IMR-90 (cell line): Measurements from ENCODE around the gene NOBOX. TPM values are rescaled to one million over a fixed set of nuclear protein-coding genes. Genes with fewer than 3 reads are reported as not detected.

Experiments
- ATAC-seq: fragments of 200-7000 bp; cut with Tn5 transposase; 2 replicates; pipeline ENCODE4 v1.9.1; 2020; ENCODE audit warnings: low read depth, mild to moderate bottlenecking, moderate library complexity
- Bru-seq: library from RNA; stranded (reverse); fragments of 400-500 nt; gene quantifications from one replicate; lab custom pipeline; 2021; lab: Mats Ljungman, UMichigan
- BruChase-seq, 2 experiments: library from RNA; stranded (reverse); fragments of 400-500 nt; gene quantifications; one replicate each; lab custom pipeline; 2021; lab: Mats Ljungman, UMichigan
- BruUV-seq: library from RNA; stranded (reverse); fragments of 400-500 nt; replicated peaks from 2 replicates; lab custom pipeline; 2021; lab: Mats Ljungman, UMichigan
- CTCF ChIA-PET: fragments of 300-600 bp; formaldehyde crosslinking; extraction: SDS; loops from one replicate; lab custom pipeline; 2021; ENCODE audit warnings: antibody characterized with exemption; lab: Yijun Ruan, JAX
- POLR2A ChIA-PET: fragments of 300-600 bp; sonication (Branson Sonifier 250); formaldehyde crosslinking; loops from one replicate; lab custom pipeline; 2022; ENCODE audit warnings: antibody characterized with exemption; ENCODE audit not compliant: unreplicated experiment; lab: Charles Lee
- DNase-seq: peaks from one replicate; pipeline ENCODE4 v3.0.0; 2013
- H2AFZ ChIP-seq: replicated peaks from 2 replicates; pipeline ENCODE3; 2013; ENCODE audit warnings: low read length, mild to moderate bottlenecking; ENCODE audit not compliant: poor library complexity
- H2AK5ac ChIP-seq: 2 replicates; pipeline ENCODE4 v1.6.1; 2013; ENCODE audit warnings: low read depth, low read length, inconsistent platforms
- H2AK9ac ChIP-seq: replicated peaks from 2 replicates; pipeline ENCODE3; 2013; ENCODE audit warnings: mild to moderate bottlenecking, low read depth, low read length, moderate library complexity; ENCODE audit not compliant: poor library complexity
- H2BK120ac ChIP-seq: 2 replicates; pipeline ENCODE4 v1.6.1; 2013; ENCODE audit warnings: low read depth, low read length, inconsistent platforms
- H2BK15ac ChIP-seq: 3 replicates; pipeline ENCODE4 v1.6.1; 2013; ENCODE audit warnings: low read depth, low read length, inconsistent platforms
- H2BK20ac ChIP-seq: 2 replicates; pipeline ENCODE4 v1.6.1; 2013; ENCODE audit warnings: low read depth, mild to moderate bottlenecking, inconsistent platforms, low read length, moderate library complexity
- H2BK5ac ChIP-seq: 2 replicates; pipeline ENCODE4 v1.6.1; 2013; ENCODE audit warnings: mild to moderate bottlenecking, low read depth, low read length, inconsistent platforms; ENCODE audit not compliant: poor library complexity, severe bottlenecking
- H3K14ac ChIP-seq: replicated peaks from 2 replicates; pipeline ENCODE4 v1.6.1; 2013; ENCODE audit warnings: low read depth, low read length, inconsistent platforms
- H3K18ac ChIP-seq: 2 replicates; pipeline ENCODE4 v1.6.1; 2013; ENCODE audit warnings: low read depth, low read length, control low read depth
- H3K23ac ChIP-seq: 2 replicates; pipeline ENCODE4 v1.6.1; 2013; ENCODE audit warnings: low read depth, low read length, inconsistent platforms
- H3K27ac ChIP-seq: 2 replicates; pipeline ENCODE4 v1.5.1; 2013; ENCODE audit warnings: mild to moderate bottlenecking, control low read depth, low read length; ENCODE audit not compliant: insufficient read depth
- H3K27me3 ChIP-seq: 2 replicates; pipeline ENCODE4 v1.6.1; 2013; ENCODE audit warnings: low read length; ENCODE audit not compliant: control insufficient read depth, insufficient read depth
- H3K36me3 ChIP-seq: 2 replicates; pipeline ENCODE4 v1.6.1; 2013; ENCODE audit warnings: low read length, mixed read lengths; ENCODE audit not compliant: control insufficient read depth, insufficient read depth
- H3K4ac ChIP-seq: 2 replicates; pipeline ENCODE4 v1.6.1; 2013; ENCODE audit warnings: low read depth, low read length, inconsistent platforms
- H3K4me1 ChIP-seq: 2 replicates; pipeline ENCODE4 v1.6.1; 2013; ENCODE audit warnings: low read length, mixed read lengths; ENCODE audit not compliant: control insufficient read depth, insufficient read depth
- H3K4me2 ChIP-seq: 2 replicates; pipeline ENCODE4 v1.6.1; 2013; ENCODE audit warnings: low read depth, mild to moderate bottlenecking, control low read depth, low read length, moderate library complexity
- H3K4me3 ChIP-seq: 2 replicates; pipeline ENCODE4 v1.5.1; 2013; ENCODE audit warnings: low read depth, mild to moderate bottlenecking, control low read depth, low read length, moderate library complexity; ENCODE audit not compliant: insufficient read depth
- H3K56ac ChIP-seq: 2 replicates; pipeline ENCODE4 v1.6.1; 2013; ENCODE audit warnings: low read length, inconsistent platforms; ENCODE audit not compliant: insufficient read depth; ENCODE audit errors: extremely low read depth
- H3K79me1 ChIP-seq, 2 experiments: 2 replicates each; pipeline ENCODE4 v1.6.1; 2013; ENCODE audit warnings: low read length in 2 of 2, inconsistent platforms in 1 of 2, low read depth in 1 of 2
- H3K9ac ChIP-seq: 2 replicates; pipeline ENCODE4 v1.6.1; 2013; ENCODE audit warnings: low read depth, low read length, control low read depth
- H3K9me1 ChIP-seq: 2 replicates; pipeline ENCODE4 v1.6.1; 2013; ENCODE audit warnings: low read length, inconsistent platforms; ENCODE audit not compliant: insufficient read depth
- H3K9me3 ChIP-seq: 2 replicates; pipeline ENCODE4 v1.6.1; 2013; ENCODE audit warnings: low read length; ENCODE audit not compliant: control insufficient read depth, insufficient read depth
- H4K20me1 ChIP-seq: 2 replicates; pipeline ENCODE4 v1.6.1; 2013; ENCODE audit warnings: low read length, inconsistent platforms; ENCODE audit not compliant: insufficient read depth
- H4K5ac ChIP-seq: 2 replicates; pipeline ENCODE4 v1.6.1; 2013; ENCODE audit warnings: mild to moderate bottlenecking, low read depth, low read length, control low read depth
- H4K8ac ChIP-seq, 2 experiments: 2 replicates each; pipeline ENCODE4 v1.6.1; 2013; ENCODE audit warnings: low read depth in 2 of 2, low read length in 2 of 2, control low read depth in 1 of 2, inconsistent platforms in 1 of 2
- H4K91ac ChIP-seq: 2 replicates; pipeline ENCODE4 v1.6.1; 2013; ENCODE audit warnings: low read depth, low read length, inconsistent platforms; ENCODE audit not compliant: insufficient read depth
- BHLHE40 ChIP-seq: fragments of 150-350 bp; IDR thresholded peaks from 2 replicates; pipeline ENCODE4 v1.6.1; 2016; ENCODE audit warnings: mild to moderate bottlenecking, low read depth, low read length
- MAFK ChIP-seq: IDR thresholded peaks from 2 replicates; pipeline ENCODE4 v1.6.1; 2012; ENCODE audit warnings: low read depth, low read length, improper control_type of control experiment
- POLR2A ChIP-seq: IDR thresholded peaks from 2 replicates; pipeline ENCODE4 v1.6.1; 2012; ENCODE audit warnings: mild to moderate bottlenecking, low read depth, low read length
- RAD21 ChIP-seq: IDR thresholded peaks from 2 replicates; pipeline ENCODE4 v1.6.1; 2012; ENCODE audit warnings: low read length, improper control_type of control experiment
- WGBS, 2 experiments: methylation state at CpG; one replicate each; pipeline versions ENCODE4 v1.1.5 to v1.1.7; 2013; ENCODE audit warnings: missing lambda C conversion rate in 2 of 2; ENCODE audit not compliant: insufficient read length in 1 of 2; ENCODE audit errors: extremely low coverage in 2 of 2; 5-methylcytosine and 5-hydroxymethylcytosine counted together
- dilution Hi-C: fragments of 300-500 bp; cut with HindIII; formaldehyde crosslinking; loops from one replicate; pipeline ENCODE4 v1.14.3; 2018; ENCODE audit warnings: low sequenced_read_pairs; ENCODE audit not compliant: unreplicated experiment
- in situ Hi-C: fragments of 300-500 bp; cut with MboI; formaldehyde crosslinking; loops from 3 replicates; pipeline ENCODE4 v1.14.3; 2019; ENCODE audit warnings: low sequenced_read_pairs, inconsistent platforms, mixed read lengths
- intact Hi-C: fragments of 100-400 bp; cut with micrococcal nuclease; formaldehyde crosslinking; loops from 2 replicates; pipeline ENCODE4 v1.10.0; 2022
- long read RNA-seq: library from polyadenylated mRNA; unstranded; transcript quantifications from one replicate; pipeline ENCODE4 v2.0.0, GENCODE V29; 2021; ENCODE audit not compliant: unreplicated experiment
- polyA plus RNA-seq, 3 experiments: library from polyadenylated mRNA; depleted of rRNA; stranded (reverse); fragments of >200 nt; gene quantifications; 2 replicates each; pipeline ENCODE4 v1.2.3, GENCODE V29; 2012; ENCODE audit warnings: low replicate concordance in 1 of 3
- total RNA-seq: library from RNA; depleted of rRNA; stranded (reverse); fragments of >200 nt; gene quantifications from 2 replicates; pipeline ENCODE4 v1.2.3, GENCODE V29; 2012; rRNA removed
- TF ChIP-seq, protein P1 (sequence below): conservative IDR thresholded peaks from 2 replicates; pipeline ENCODE4 v1.5.1; 2012; ENCODE audit warnings: mild to moderate bottlenecking, low read depth, low read length, improper control_type of control experiment

NOBOX gene
- total RNA-seq (not detected in 2 replicates), polyA plus RNA-seq (2012; rRNA removed) (not detected in 2 replicates), Bru-seq, nascent RNA (not detected), BruChase-seq, experiment 1, labeled RNA remaining after a 6-hour chase (not detected), BruChase-seq, experiment 2, labeled RNA remaining after a 2-hour chase (not detected)
- polyA plus RNA-seq (2012; cell fraction: cytosol; rRNA removed) = not detected in 2 replicates
- not detected in 2 replicates for polyA plus RNA-seq (2012; cell fraction: nucleus; rRNA removed; ENCODE audit: low replicate concordance)
- long read RNA-seq = 0 reads

DNA sequence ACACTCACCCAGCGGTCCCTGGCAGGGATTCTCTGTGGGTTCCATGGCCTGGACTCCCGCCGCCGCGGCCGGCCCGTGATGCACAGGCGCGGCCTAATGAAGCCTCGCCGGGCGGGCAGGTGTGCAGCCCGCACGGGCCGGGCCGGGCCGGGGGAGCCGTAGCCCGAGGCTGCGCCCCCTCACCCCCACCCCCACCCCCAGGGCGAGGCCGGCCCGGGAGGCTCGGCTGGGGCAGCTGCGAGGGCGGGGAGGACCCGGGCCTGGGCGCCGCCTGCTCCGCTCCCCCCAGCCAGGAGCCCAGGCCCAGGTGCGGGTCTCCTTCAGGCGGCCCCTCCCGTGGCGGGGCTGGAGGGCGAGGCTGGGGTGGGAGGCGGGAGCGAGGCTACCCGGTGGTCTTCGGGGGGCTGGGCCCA lies at the start of gene NOBOX:
Gene NOBOX, minus strand, starts transcription at position 45 of the 413 bp plus-strand sequence.
- Histone ChIP-seq H3K36me3 (no peaks in the 10 kb centered on the region), H2BK15ac (no peak within 1 kb of the TSS), H2BK5ac (no peak within 1 kb of the TSS), H3K23ac (no peak within 1 kb of the TSS), H3K9me3 (peaks cover 21% of the 10 kb centered on the region; the same call in 1 of the 2 replicates), H3K18ac (no peak within 1 kb of the TSS), H2AK5ac (no peak within 1 kb of the TSS), H2AK9ac (no peak within 1 kb of the TSS), H3K14ac (no peak within 1 kb of the TSS), H3K79me1 (no peaks in the 10 kb centered on the region), H3K4me1 (no peaks in the 10 kb centered on the region), H2AFZ (no peak within 1 kb of the TSS), H4K20me1 (no peaks in the 10 kb centered on the region), H3K9ac (no peak within 1 kb of the TSS), H3K4me2 (no peak within 1 kb of the TSS), H4K91ac (no peak within 1 kb of the TSS), H4K8ac (no peak within 1 kb of the TSS), H3K4ac (no peak within 1 kb of the TSS), H2BK20ac (no peak within 1 kb of the TSS), H4K5ac (no peak within 1 kb of the TSS), H3K4me3 (no peak within 1 kb of the TSS), H3K27me3 (no peaks in the 10 kb centered on the region), H3K27ac (no peak within 1 kb of the TSS), H3K9me1 (no peaks in the 10 kb centered on the region), H3K56ac (no peak within 1 kb of the TSS), H2BK120ac (no peak within 1 kb of the TSS)
- POLR2A ChIA-PET = no interaction called here
- BruUV-seq = no TSS peak
- 100% methylated on average over 1 of the region's 39 CpGs; no CpG with 5 or more reads in 1 of the 2 experiments for WGBS, 2 experiments
- CTCF ChIA-PET = no interaction called here
- ATAC-seq = no peak
- dilution Hi-C loops = no loop called here
- no peak for DNase-seq
- in situ Hi-C loops = no loop called here
- intact Hi-C loops = no loop called here
- TF ChIP-seq POLR2A (no peak), MAFK (no peak), RAD21 (no peak), BHLHE40 (no peak)
- TF ChIP-seq, protein P1, sequence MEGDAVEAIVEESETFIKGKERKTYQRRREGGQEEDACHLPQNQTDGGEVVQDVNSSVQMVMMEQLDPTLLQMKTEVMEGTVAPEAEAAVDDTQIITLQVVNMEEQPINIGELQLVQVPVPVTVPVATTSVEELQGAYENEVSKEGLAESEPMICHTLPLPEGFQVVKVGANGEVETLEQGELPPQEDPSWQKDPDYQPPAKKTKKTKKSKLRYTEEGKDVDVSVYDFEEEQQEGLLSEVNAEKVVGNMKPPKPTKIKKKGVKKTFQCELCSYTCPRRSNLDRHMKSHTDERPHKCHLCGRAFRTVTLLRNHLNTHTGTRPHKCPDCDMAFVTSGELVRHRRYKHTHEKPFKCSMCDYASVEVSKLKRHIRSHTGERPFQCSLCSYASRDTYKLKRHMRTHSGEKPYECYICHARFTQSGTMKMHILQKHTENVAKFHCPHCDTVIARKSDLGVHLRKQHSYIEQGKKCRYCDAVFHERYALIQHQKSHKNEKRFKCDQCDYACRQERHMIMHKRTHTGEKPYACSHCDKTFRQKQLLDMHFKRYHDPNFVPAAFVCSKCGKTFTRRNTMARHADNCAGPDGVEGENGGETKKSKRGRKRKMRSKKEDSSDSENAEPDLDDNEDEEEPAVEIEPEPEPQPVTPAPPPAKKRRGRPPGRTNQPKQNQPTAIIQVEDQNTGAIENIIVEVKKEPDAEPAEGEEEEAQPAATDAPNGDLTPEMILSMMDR = no peak
